Liver (tissue), 9 donors: ENCODE measurements around the gene PPP1R12C. TPM values are rescaled to one million over a fixed set of nuclear protein-coding genes. Genes with fewer than 3 reads are reported as not detected.

Experiments
- DNase-seq: peaks from one replicate; pipeline ENCODE4 v3.0.0-alpha.2; 2017; ENCODE audit warnings: low spot score
- H3K27ac ChIP-seq, 2 donors: one replicate each; pipeline ENCODE4 v1.7.0; 2013; ENCODE audit warnings: inconsistent platforms in 2 of 2, low read length in 2 of 2, control low read depth in 1 of 2, low read depth in 1 of 2, mild to moderate bottlenecking in 1 of 2
- H3K27me3 ChIP-seq, 4 donors: one replicate each; pipeline versions ENCODE4 v1.6.1 to v1.7.0; 2013; ENCODE audit warnings: low read length in 3 of 4, inconsistent platforms in 1 of 4, mild to moderate bottlenecking in 1 of 4, moderate library complexity in 1 of 4; ENCODE audit not compliant: control insufficient read depth in 4 of 4, insufficient read depth in 4 of 4
- H3K36me3 ChIP-seq, 4 donors: one replicate each; pipeline versions ENCODE4 v1.6.1 to v1.7.0; 2013; ENCODE audit warnings: low read length in 3 of 4, mild to moderate bottlenecking in 3 of 4, low read depth in 1 of 4, moderate library complexity in 1 of 4; ENCODE audit not compliant: control insufficient read depth in 4 of 4, insufficient read depth in 3 of 4
- H3K4me1 ChIP-seq, 4 donors: one replicate each; pipeline versions ENCODE4 v1.6.1 to v1.7.0; 2013; ENCODE audit warnings: low read length in 3 of 4, mild to moderate bottlenecking in 3 of 4, moderate library complexity in 1 of 4; ENCODE audit not compliant: control insufficient read depth in 4 of 4, insufficient read depth in 4 of 4
- H3K4me3 ChIP-seq, 3 donors: one replicate each; pipeline versions ENCODE4 v1.6.1 to v1.7.0; 2013; ENCODE audit warnings: low read length in 3 of 3, control low read depth in 1 of 3, low read depth in 1 of 3, mild to moderate bottlenecking in 1 of 3
- H3K9ac ChIP-seq, 2 donors: one replicate each; pipeline ENCODE4 v1.7.0; 2013; ENCODE audit warnings: low read length in 2 of 2, mild to moderate bottlenecking in 2 of 2, moderate library complexity in 2 of 2, control low read depth in 1 of 2, low read depth in 1 of 2
- H3K9me3 ChIP-seq, 4 donors: one replicate each; pipeline versions ENCODE4 v1.6.1 to v1.7.0; 2013; ENCODE audit warnings: low read length in 3 of 4; ENCODE audit not compliant: control insufficient read depth in 4 of 4
- CTCF ChIP-seq: fragments of 150-350 bp; IDR thresholded peaks from 2 replicates; pipeline ENCODE4 v1.5.1; 2017; ENCODE audit warnings: improper control_type of control experiment, low read depth, low read length; ENCODE audit not compliant: missing input control
- EGR1 ChIP-seq, 2 donors: IDR thresholded peaks; 2 replicates each; pipeline ENCODE4 v1.6.1; 2016 to 2018; ENCODE audit warnings: antibody characterized with exemption in 2 of 2, low read depth in 2 of 2
- GABPA ChIP-seq, 2 donors: IDR thresholded peaks in 1 of 2; conservative IDR thresholded peaks in 1 of 2; 2 replicates each; pipeline ENCODE4 v1.6.1; 2016; ENCODE audit warnings: antibody characterized with exemption in 2 of 2, mild to moderate bottlenecking in 1 of 2, moderate library complexity in 1 of 2
- HNF4A ChIP-seq, 2 donors: conservative IDR thresholded peaks; 2 replicates each; pipeline ENCODE4 v1.6.1; 2016; ENCODE audit warnings: antibody characterized with exemption in 2 of 2, mild to moderate bottlenecking in 2 of 2
- HNF4G ChIP-seq: IDR thresholded peaks from 2 replicates; pipeline ENCODE4 v1.6.1; 2016; ENCODE audit warnings: antibody characterized with exemption
- JUND ChIP-seq, 2 donors: IDR thresholded peaks; 2 replicates each; pipeline ENCODE4 v1.6.1; 2016; ENCODE audit warnings: antibody characterized with exemption in 2 of 2
- RAD21 ChIP-seq, 2 donors: IDR thresholded peaks; 2 replicates each; pipeline ENCODE4 v1.6.1; 2016; ENCODE audit warnings: antibody characterized with exemption in 2 of 2, mild to moderate bottlenecking in 2 of 2
- RXRA ChIP-seq, 2 donors: IDR thresholded peaks; 2 replicates each; pipeline ENCODE4 v1.6.1; 2017 to 2018; ENCODE audit warnings: antibody characterized with exemption in 2 of 2, mild to moderate bottlenecking in 1 of 2
- SP1 ChIP-seq: IDR thresholded peaks from 2 replicates; pipeline ENCODE4 v1.6.1; 2018; ENCODE audit warnings: antibody characterized with exemption, mild to moderate bottlenecking
- TAF1 ChIP-seq: conservative IDR thresholded peaks from 2 replicates; pipeline ENCODE4 v1.6.1; 2016; ENCODE audit warnings: antibody characterized with exemption, mild to moderate bottlenecking
- ZBTB33 ChIP-seq: IDR thresholded peaks from 2 replicates; pipeline ENCODE4 v1.6.1; 2016; ENCODE audit warnings: antibody characterized with exemption
- whole genome bisulfite sequencing: extraction: QIAGEN DNeasy Blood & Tissue Kit; methylation state at CpG from one replicate; pipeline ENCODE4 v1.1.7; 2013; 5-methylcytosine and 5-hydroxymethylcytosine counted together
- polyA plus RNA-seq, 2 donors: library from polyadenylated mRNA; stranded (reverse) in 1 of 2; unstranded in 1 of 2; fragments of 200-250 nt in 1 of 2; fragments of >200 nt in 1 of 2; fragmentation: Nextera tagmentation in 1 of 2; extraction: Ambion mirVana in 1 of 2; gene quantifications; one replicate each; pipeline versions ENCODE4 v1.2.1 to v1.2.3, GENCODE V29; 2013 to 2015
- total RNA-seq, 2 donors: library from RNA; depleted of rRNA; stranded (reverse); fragments of >200 nt; gene quantifications; one replicate each; pipeline ENCODE4 v1.2.3, GENCODE V29; 2014
- donor health status: healthy.
- donor health status: healthy.
- donor health status: healthy.
- donor health status: healthy.
- donor health status: healthy.

PPP1R12C gene
- total and polyA plus RNA-seq, 4 donors: 7.4 to 35.8 (median 24.9) TPM

- no peak for DNase-seq
- Histone ChIP-seq H3K9ac (no peak overlapping the region), H3K36me3 (peaks cover 0 to 15% (median 6%) of the 10 kb centered on the region in 4 donors), H3K27me3 (peaks cover 0 to 5% (median 1%) of the 10 kb centered on the region in 4 donors), H3K27ac (no peak overlapping the region), H3K9me3 (no peaks in the 10 kb centered on the region), H3K4me1 (peaks cover 3 to 16% (median 10%) of the 10 kb centered on the region in 4 donors), H3K4me3 (no peak overlapping the region)
- WGBS: 62% methylated on average over 12 of the region's 12 CpGs
- no peak for TF ChIP-seq HNF4A (conservative IDR thresholded peaks at IDR 0.05)
These were observed 29.4 kb downstream of the PPP1R12C start for GRCh38 chr19:55088021-55088451.

DNA sequence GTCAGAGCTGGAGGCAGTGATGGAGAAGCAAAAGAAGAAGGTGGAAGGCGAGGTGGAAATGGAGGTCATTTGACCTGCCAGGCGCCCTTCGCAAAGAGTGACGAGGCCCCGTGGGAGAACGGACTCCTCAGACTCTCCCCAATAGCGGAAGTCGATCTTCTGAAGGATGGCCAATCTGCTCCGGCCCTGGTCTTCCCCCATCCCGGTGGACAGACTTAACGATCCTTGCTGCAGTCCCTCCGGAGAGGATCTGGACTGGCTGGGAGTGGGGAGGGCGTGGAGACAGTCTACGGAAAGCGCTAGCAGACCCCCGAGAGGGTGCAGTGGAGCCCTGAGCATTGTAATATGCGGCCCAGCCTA lies 29.9 kb downstream of the PPP1R12C start:
- Histone ChIP-seq H3K36me3 (peaks cover 0 to 13% (median 5%) of the 10 kb centered on the region in 4 donors), H3K9me3 (no peaks in the 10 kb centered on the region), H3K4me1 (peaks cover 3 to 16% (median 10%) of the 10 kb centered on the region in 4 donors), H3K4me3 (peak overlapping the region in 1 of 3 donors; percentile 46), H3K9ac (no peak overlapping the region), H3K27ac (no peak overlapping the region), H3K27me3 (peaks cover 0 to 5% (median 1%) of the 10 kb centered on the region in 4 donors)
- WGBS: 19% methylated on average over 17 of the region's 17 CpGs
- no peak for TF ChIP-seq RAD21 (IDR thresholded peaks at IDR 0.05)
- no peak for TF ChIP-seq GABPA (IDR thresholded peaks at IDR 0.05 in 1 of 2, conservative IDR thresholded peaks at IDR 0.05 in 1 of 2)
- TF ChIP-seq TAF1: no peak
- no peak for TF ChIP-seq HNF4G
- TF ChIP-seq JUND (IDR thresholded peaks at IDR 0.05): no peak
- no peak for TF ChIP-seq EGR1 (IDR thresholded peaks at IDR 0.05; ENCODE audit: low read depth in 2 of 2)
- no peak for TF ChIP-seq CTCF
- TF ChIP-seq ZBTB33: no peak
- no peak for TF ChIP-seq RXRA (IDR thresholded peaks at IDR 0.05)
- DNase-seq: no peak

DNA sequence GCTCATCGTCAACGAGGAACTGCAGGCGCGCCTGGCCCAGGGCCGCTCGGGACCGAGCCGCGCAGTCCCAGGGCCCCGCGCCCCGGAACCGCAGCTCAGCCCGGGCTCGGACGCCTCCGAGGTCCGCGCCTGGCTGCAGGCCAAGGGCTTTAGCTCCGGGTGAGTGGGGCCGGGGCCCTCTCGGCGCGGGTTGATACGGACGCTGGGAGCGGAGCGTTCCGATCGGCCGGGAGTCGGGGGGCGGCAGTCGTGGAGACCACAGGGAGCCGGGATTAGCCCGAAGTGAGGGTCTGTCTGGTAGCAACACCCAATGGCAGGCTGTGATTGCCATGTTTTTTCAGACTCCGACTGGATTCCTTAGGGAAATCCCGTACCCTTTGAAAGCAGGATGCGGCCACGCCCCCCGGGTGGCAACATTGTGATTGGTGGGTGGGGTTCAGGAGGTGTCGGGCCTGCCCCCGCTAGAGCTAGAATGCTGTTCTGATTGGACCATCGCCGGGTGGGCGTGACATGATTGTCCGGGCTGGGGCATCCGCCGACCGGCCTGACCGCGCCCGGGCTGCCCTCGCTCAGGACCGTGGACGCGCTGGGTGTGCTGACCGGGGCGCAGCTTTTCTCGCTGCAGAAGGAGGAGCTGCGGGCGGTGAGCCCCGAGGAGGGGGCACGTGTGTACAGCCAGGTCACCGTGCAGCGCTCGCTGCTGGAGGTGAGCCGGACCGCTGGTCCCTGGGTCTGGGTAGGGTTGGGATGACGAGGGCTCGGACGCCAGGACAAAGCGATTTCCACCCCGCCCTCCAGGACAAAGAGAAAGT lies 30.5 kb downstream of the PPP1R12C start:
- peak; percentile 72 for DNase-seq
- TF ChIP-seq TAF1 (no peak), SP1 (peak; percentile 14)
- Histone ChIP-seq H3K9ac (no peak overlapping the region), H3K9me3 (no peaks in the 10 kb centered on the region), H3K4me1 (peaks cover 5 to 16% (median 10%) of the 10 kb centered on the region in 4 donors), H3K27me3 (peaks cover 0 to 6% (median 2%) of the 10 kb centered on the region in 4 donors), H3K27ac (no peak overlapping the region), H3K4me3 (peak overlapping the region in 1 of 3 donors; percentile 46), H3K36me3 (peaks cover 0 to 12% (median 2%) of the 10 kb centered on the region in 4 donors)
- 5% methylated on average over 74 of the region's 74 CpGs for WGBS
